K562 (cell line): ENCODE data around the gene RAMAC. TPM values are rescaled to one million over a fixed set of nuclear protein-coding genes. Genes with fewer than 3 reads are reported as not detected.

Experiments used
- ATAC-seq: fragments of 200-7000 bp; cut with Tn5 transposase; 3 replicates; pipeline ENCODE4 v1.9.1; 2020; ENCODE audit warnings: moderate library complexity
- BruUV-seq: library from RNA; stranded (reverse); fragments of 400-500 nt; replicated peaks from 2 replicates; lab custom pipeline; 2021; lab: Mats Ljungman, UMichigan
- CTCF ChIA-PET: fragments of 300-600 bp; formaldehyde crosslinking; extraction: SDS; loops from one replicate; lab custom pipeline; 2021; ENCODE audit warnings: low intra/inter-chr PET ratio; lab: Yijun Ruan, JAX
- POLR2A ChIA-PET: fragments of 300-600, 350-650 bp; sonication (Branson Sonifier 250); formaldehyde crosslinking; extraction: SDS; loops from one replicate; lab custom pipeline; 2021; ENCODE audit warnings: antibody characterized with exemption, inconsistent platforms; lab: Yijun Ruan, JAX
- DNase-seq, 4 experiments: peaks; one replicate each; pipeline versions ENCODE4 v3.0.0 to v3.0.0-alpha.2; 2011 to 2018; ENCODE audit warnings: low spot score in 3 of 4, mixed read lengths in 3 of 4; ENCODE audit errors: extremely low read depth in 1 of 4
- FAIRE-seq: peaks from 2 replicates; lab custom pipeline; 2011; peaks lifted over from hg19 to GRCh38; lab: Jason Lieb, UNC
- H2AFZ ChIP-seq: 2 replicates; pipeline ENCODE4 v1.6.0; 2011; ENCODE audit warnings: low read depth, low read length, control low read depth, inconsistent platforms
- H3K27ac ChIP-seq: fragments of 200-600 bp; 3 replicates; pipeline ENCODE4 v1.8.0; 2011; ENCODE audit warnings: low read depth, mild to moderate bottlenecking, control low read depth, inconsistent platforms, low read length, moderate library complexity, mixed read lengths; ENCODE audit errors: extremely low read depth
- H3K27me3 ChIP-seq, 2 experiments: fragments of 300-600 bp in 1 of 2; 2 replicates in 1 of 2; 3 replicates in 1 of 2; pipeline versions ENCODE4 v1.6.0 to v1.8.0; 2011; ENCODE audit warnings: inconsistent platforms in 2 of 2, low read length in 2 of 2, mild to moderate bottlenecking in 1 of 2, mixed read lengths in 1 of 2, moderate library complexity in 1 of 2; ENCODE audit not compliant: control insufficient read depth in 2 of 2, insufficient read depth in 2 of 2
- H3K36me3 ChIP-seq: fragments of 300-600 bp; 3 replicates; pipeline ENCODE4 v1.8.0; 2011; ENCODE audit warnings: mild to moderate bottlenecking, low read length, inconsistent platforms; ENCODE audit not compliant: control insufficient read depth, insufficient read depth
- H3K4me1 ChIP-seq, 2 experiments: fragments of 200-600 bp in 1 of 2; replicated peaks in 1 of 2; 2 replicates in 1 of 2; 3 replicates in 1 of 2; pipeline versions ENCODE4 v1.5.1 to v1.8.0; 2011; ENCODE audit warnings: inconsistent platforms in 2 of 2, low read length in 2 of 2, mild to moderate bottlenecking in 1 of 2, mixed read lengths in 1 of 2, moderate library complexity in 1 of 2; ENCODE audit not compliant: control insufficient read depth in 2 of 2, insufficient read depth in 2 of 2
- H3K4me2 ChIP-seq: 2 replicates; pipeline ENCODE4 v1.6.1; 2011; ENCODE audit warnings: low read length, control low read depth, inconsistent platforms, mixed read lengths; ENCODE audit not compliant: insufficient read depth
- H3K4me3 ChIP-seq: fragments of 200-600 bp; sonication (generic), shearing (Covaris generic); 2 replicates; pipeline ENCODE4 v1.5.1; 2016; ENCODE audit warnings: control low read depth, inconsistent platforms
- H3K79me2 ChIP-seq: fragments of 200-600 bp; 3 replicates; pipeline ENCODE4 v1.8.0; 2011; ENCODE audit warnings: low read length, inconsistent platforms; ENCODE audit not compliant: control insufficient read depth, insufficient read depth
- H3K9ac ChIP-seq, 2 experiments: 2 replicates each; pipeline versions ENCODE4 v1.6.0 to v1.6.1; 2011; ENCODE audit warnings: low read depth in 2 of 2, low read length in 2 of 2, control low read depth in 1 of 2, inconsistent platforms in 1 of 2, mild to moderate bottlenecking in 1 of 2, mixed read lengths in 1 of 2; ENCODE audit not compliant: insufficient read depth in 1 of 2
- H3K9me1 ChIP-seq: one replicate; pipeline ENCODE4 v1.6.0; 2011; ENCODE audit warnings: inconsistent platforms, mild to moderate bottlenecking, low read length, moderate library complexity; ENCODE audit not compliant: control insufficient read depth, insufficient read depth
- H3K9me3 ChIP-seq: replicated peaks from 2 replicates; pipeline ENCODE4 v1.5.1; 2011; ENCODE audit warnings: low read depth, low read length, inconsistent platforms; ENCODE audit not compliant: control insufficient read depth, insufficient read depth
- H4K20me1 ChIP-seq: replicated peaks from 2 replicates; pipeline ENCODE4 v1.6.1; 2011; ENCODE audit warnings: low read length, inconsistent platforms, mixed read lengths; ENCODE audit not compliant: control insufficient read depth, insufficient read depth
- IRF2 ChIP-seq: sonication (generic); formaldehyde crosslinking; IDR thresholded peaks from 2 replicates; pipeline ENCODE4 v1.8.1; 2022; ENCODE audit warnings: mild to moderate bottlenecking, missing genetic modification reagents
- LARP7 ChIP-seq: fragments of 450-650 bp; IDR thresholded peaks from 2 replicates; pipeline ENCODE4 v1.6.1; 2016
- RFX5 ChIP-seq: IDR thresholded peaks from 2 replicates; pipeline ENCODE4 v1.6.1; 2011; ENCODE audit warnings: low read depth, mild to moderate bottlenecking, improper control_type of control experiment, low read length
- STAT5B ChIP-seq: fragments of 250-450 bp; sonication (Bioruptor Pico); IDR thresholded peaks from 2 replicates; pipeline ENCODE4 v1.8.0; 2021; ENCODE audit warnings: mild to moderate bottlenecking, inconsistent platforms
- ZNF586 ChIP-seq: fragments of 450-650 bp; formaldehyde crosslinking; conservative IDR thresholded peaks from 2 replicates; pipeline ENCODE4 v1.4.0; 2020; ENCODE audit warnings: mild to moderate bottlenecking, moderate library complexity
- WGBS: fragments of 100-300 bp; shearing (Covaris generic); methylation state at CpG from one replicate; pipeline ENCODE4 v1.1.6; 2016; ENCODE audit warnings: low coverage, mixed read lengths; ENCODE audit not compliant: insufficient coverage; ENCODE audit errors: missing lambda C conversion rate; 5-methylcytosine and 5-hydroxymethylcytosine counted together
- in situ Hi-C: fragments of 300-500 bp; cut with MboI; formaldehyde crosslinking; loops from 4 replicates; pipeline ENCODE4 v1.15.0; 2018; ENCODE audit warnings: inconsistent platforms, mixed read lengths
- intact Hi-C: fragments of 100-400 bp; cut with micrococcal nuclease; formaldehyde crosslinking; loops from 2 replicates; pipeline ENCODE4 v1.14.2; 2022
- polyA plus RNA-seq, 8 experiments: library from polyadenylated mRNA; depleted of rRNA in 4 of 8; stranded (reverse) in 5 of 8; unstranded in 3 of 8; fragments of >200 nt; fragmentation: Nextera tagmentation in 2 of 8; fragmentation: Illumina TruSeq in 1 of 8; extraction: Ambion mirVana in 2 of 8; extraction: Trizol in 1 of 8; gene quantifications; 2 replicates each; pipeline versions ENCODE4 v1.2.1 to v1.2.3, GENCODE V29; 2011 to 2014; ENCODE audit warnings: inconsistent platforms in 1 of 8, missing spikeins in 1 of 8
- total RNA-seq, 7 experiments: library from RNA; depleted of rRNA in 6 of 7; stranded (reverse); fragments of >200 nt in 6 of 7; fragmentation: Illumina TruSeq in 2 of 7; extraction: Trizol in 2 of 7; gene quantifications; 2 replicates each; pipeline versions ENCODE4 v1.2.1 to v1.2.3, GENCODE V29; 2011 to 2021; ENCODE audit warnings: low replicate concordance in 1 of 7
- TF ChIP-seq, protein P1 (sequence below), 2 experiments: fragments of 450-650 bp in 1 of 2; sonication (generic) in 1 of 2; formaldehyde crosslinking in 1 of 2; IDR thresholded peaks in 1 of 2; conservative IDR thresholded peaks in 1 of 2; 2 replicates each; pipeline versions ENCODE4 v1.6.1 to v1.8.1; 2016 to 2023; ENCODE audit warnings: mild to moderate bottlenecking in 2 of 2, moderate library complexity in 2 of 2, inconsistent platforms in 1 of 2, missing genetic modification reagents in 1 of 2
- TF ChIP-seq, protein P2 (sequence below): sonication (generic); formaldehyde crosslinking; IDR thresholded peaks from 2 replicates; pipeline ENCODE4 v1.8.1; 2023; ENCODE audit warnings: mild to moderate bottlenecking, missing genetic modification reagents, moderate library complexity
- TF ChIP-seq, protein P3 (sequence below), 3 experiments: fragments of 200-800 bp in 1 of 3; sonication (Bioruptor generic) in 1 of 3; sonication (generic) in 1 of 3; formaldehyde crosslinking in 1 of 3; IDR thresholded peaks; 2 replicates each; pipeline versions ENCODE4 v1.6.1 to v1.8.0; 2016 to 2022; ENCODE audit warnings: mild to moderate bottlenecking in 2 of 3, missing compliant biosample characterization in 2 of 3, missing genetic modification characterization in 2 of 3, missing genetic modification reagents in 1 of 3

Gene RAMAC
- total and polyA plus RNA-seq, 9 of the 15 experiments (the other 6 are each of a cell fraction or from before 2014, with no cell fraction given), result 26.9 to 108 (median 38.4) TPM

DNA sequence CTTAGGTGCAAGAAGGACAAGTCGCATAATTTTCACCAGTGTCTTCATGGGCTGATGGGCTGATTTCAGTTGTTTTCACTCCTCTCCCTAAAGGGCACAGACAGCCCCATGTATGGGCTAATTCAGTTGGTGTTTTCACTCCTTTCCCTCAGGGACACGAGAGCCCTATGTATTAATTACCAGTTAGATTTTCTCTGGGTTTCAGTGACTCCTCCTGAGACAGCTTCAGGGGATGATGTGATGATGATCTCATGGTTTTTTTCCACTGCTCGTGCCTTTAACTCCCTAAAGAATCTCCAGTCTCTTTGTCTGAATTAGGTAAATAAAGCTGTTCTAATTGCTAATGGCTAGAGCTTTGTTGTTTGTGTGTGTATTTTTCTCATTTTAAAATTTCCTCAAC is 9.9 kb downstream of the RAMAC start:
- intact Hi-C loops, result no loop called here
- no peak for DNase-seq
- Histone ChIP-seq H3K27ac (no peak overlapping the region), H3K4me2 (no peak overlapping the region), H2AFZ (no peak overlapping the region), H3K4me1 (peaks cover 0 to 5% of the 10 kb centered on the region in 2 experiments; a peak in 2 of 5 replicates), H3K36me3 (no peaks in the 10 kb centered on the region), H3K27me3 (no peaks in the 10 kb centered on the region), H3K9me3 (no peaks in the 10 kb centered on the region), H4K20me1 (no peaks in the 10 kb centered on the region), H3K4me3 (no peak overlapping the region), H3K79me2 (no peaks in the 10 kb centered on the region), H3K9ac (no peak overlapping the region), H3K9me1 (no peaks in the 10 kb centered on the region)
- in situ Hi-C loops, result no loop called here
- TF ChIP-seq STAT5B (CRISPR knock-in tag), result no peak
- TF ChIP-seq, protein P1, sequence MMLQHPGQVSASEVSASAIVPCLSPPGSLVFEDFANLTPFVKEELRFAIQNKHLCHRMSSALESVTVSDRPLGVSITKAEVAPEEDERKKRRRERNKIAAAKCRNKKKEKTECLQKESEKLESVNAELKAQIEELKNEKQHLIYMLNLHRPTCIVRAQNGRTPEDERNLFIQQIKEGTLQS (IDR thresholded peaks at IDR 0.05), result peak; percentile 33; the same call in 1 of the 2 replicates
- TF ChIP-seq, protein P1 (CRISPR knock-in tag; conservative IDR thresholded peaks at IDR 0.05), result no peak
- no peak for FAIRE-seq
- ChIA-PET CTCF (interaction anchor here (0.6 kb wide), 1 partner anchor 419 kb away, joined by 6 read pairs; no protein-coding TSS in a partner anchor), POLR2A (interaction anchor here (1.2 to 1.6 kb wide), 3 partner anchors 10 to 146 kb away, joined by 4 to 5 read pairs (median 4); partner anchors contain the start of genes C15orf40 and RAMAC)
- no TSS peak for BruUV-seq
- 26% methylated on average over 3 of the region's 3 CpGs for WGBS
- ATAC-seq, result no peak

DNA sequence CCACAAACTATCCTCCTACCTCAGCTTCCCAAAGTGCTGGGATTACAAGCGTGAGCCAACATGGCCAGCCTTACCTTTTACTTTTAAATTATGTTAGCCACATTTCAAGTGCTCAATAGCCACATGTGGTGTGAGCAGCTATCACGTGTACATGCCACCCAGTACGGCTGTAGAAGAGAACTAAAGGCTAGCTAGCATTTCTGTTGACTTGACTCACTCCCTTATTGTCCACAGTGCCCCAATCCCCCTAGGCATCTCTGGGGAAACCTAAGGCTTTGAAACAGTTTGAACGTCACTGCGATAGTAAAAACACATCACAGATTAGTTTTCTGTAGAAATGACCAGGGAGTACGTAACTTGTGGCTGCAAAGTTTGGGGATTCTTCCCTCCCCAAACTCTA is 13.4 kb downstream of the RAMAC start:
- in situ Hi-C loops (no loop called here), intact Hi-C loops (no loop called here)
- DNase-seq (no peak), ATAC-seq (no peak), FAIRE-seq (no peak)
- H3K36me3 ChIP-seq, result no peaks in the 10 kb centered on the region
- H3K9me1 ChIP-seq, result no peaks in the 10 kb centered on the region
- no peaks in the 10 kb centered on the region for H4K20me1 ChIP-seq
- H3K9ac ChIP-seq, result no peak overlapping the region
- no TSS peak for BruUV-seq
- no peaks in the 10 kb centered on the region for H3K9me3 ChIP-seq
- ChIA-PET CTCF (interaction anchor here (1.5 to 2.1 kb wide), 2 partner anchors 151 to 414 kb away, joined by 6 to 14 read pairs; no protein-coding TSS in a partner anchor), POLR2A (interaction anchor here (0.6 to 1.3 kb wide), 3 partner anchors 11 to 459 kb away, joined by 3 to 4 read pairs (median 4); partner anchors contain the start of gene RPS17)
- peaks cover 0 to 5% of the 10 kb centered on the region in 2 experiments; a peak in 2 of 5 replicates for H3K4me1 ChIP-seq
- no peaks in the 10 kb centered on the region for H3K27me3 ChIP-seq
- no peak overlapping the region for H3K4me3 ChIP-seq
- WGBS, result 69% methylated on average over 6 of the region's 6 CpGs
- H3K79me2 ChIP-seq, result no peaks in the 10 kb centered on the region
- no peak overlapping the region for H2AFZ ChIP-seq
- H3K4me2 ChIP-seq, result no peak overlapping the region
- no peak overlapping the region for H3K27ac ChIP-seq
- no peak for TF ChIP-seq ZNF586
- TF ChIP-seq, protein P2, sequence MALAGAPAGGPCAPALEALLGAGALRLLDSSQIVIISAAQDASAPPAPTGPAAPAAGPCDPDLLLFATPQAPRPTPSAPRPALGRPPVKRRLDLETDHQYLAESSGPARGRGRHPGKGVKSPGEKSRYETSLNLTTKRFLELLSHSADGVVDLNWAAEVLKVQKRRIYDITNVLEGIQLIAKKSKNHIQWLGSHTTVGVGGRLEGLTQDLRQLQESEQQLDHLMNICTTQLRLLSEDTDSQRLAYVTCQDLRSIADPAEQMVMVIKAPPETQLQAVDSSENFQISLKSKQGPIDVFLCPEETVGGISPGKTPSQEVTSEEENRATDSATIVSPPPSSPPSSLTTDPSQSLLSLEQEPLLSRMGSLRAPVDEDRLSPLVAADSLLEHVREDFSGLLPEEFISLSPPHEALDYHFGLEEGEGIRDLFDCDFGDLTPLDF (CRISPR knock-in tag), result no peak
- TF ChIP-seq IRF2, result no peak
- TF ChIP-seq, protein P3, sequence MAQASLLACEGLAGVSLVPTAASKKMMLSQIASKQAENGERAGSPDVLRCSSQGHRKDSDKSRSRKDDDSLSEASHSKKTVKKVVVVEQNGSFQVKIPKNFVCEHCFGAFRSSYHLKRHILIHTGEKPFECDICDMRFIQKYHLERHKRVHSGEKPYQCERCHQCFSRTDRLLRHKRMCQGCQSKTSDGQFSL (CRISPR knock-in tag; IDR thresholded peaks at IDR 0.05), result no peak
- TF ChIP-seq, protein P3 (tag; IDR thresholded peaks at IDR 0.05), result no peak
- TF ChIP-seq RFX5, result no peak
- TF ChIP-seq LARP7, result no peak
